ENCODE results near the gene PDE4D.

DNA sequence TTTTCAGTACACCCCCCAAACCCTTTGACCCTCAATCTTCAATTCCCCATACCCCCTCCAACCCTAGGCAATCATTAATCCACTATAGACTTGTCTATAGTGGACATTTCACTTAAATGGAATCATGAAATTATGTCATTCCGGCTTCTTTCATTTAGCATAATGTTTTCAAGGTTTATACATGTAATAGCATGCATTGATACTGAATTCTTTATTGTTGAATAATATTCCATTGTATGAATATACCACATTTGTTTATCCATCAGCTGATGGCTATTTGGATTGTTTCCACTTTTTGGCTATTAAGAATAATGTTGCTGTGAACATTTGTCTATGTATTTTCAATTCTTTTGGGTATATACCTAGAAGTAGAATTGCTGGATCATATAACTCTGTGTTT lies 238.8 kb downstream of the PDE4D start:
- TF ChIP-seq, protein P1, sequence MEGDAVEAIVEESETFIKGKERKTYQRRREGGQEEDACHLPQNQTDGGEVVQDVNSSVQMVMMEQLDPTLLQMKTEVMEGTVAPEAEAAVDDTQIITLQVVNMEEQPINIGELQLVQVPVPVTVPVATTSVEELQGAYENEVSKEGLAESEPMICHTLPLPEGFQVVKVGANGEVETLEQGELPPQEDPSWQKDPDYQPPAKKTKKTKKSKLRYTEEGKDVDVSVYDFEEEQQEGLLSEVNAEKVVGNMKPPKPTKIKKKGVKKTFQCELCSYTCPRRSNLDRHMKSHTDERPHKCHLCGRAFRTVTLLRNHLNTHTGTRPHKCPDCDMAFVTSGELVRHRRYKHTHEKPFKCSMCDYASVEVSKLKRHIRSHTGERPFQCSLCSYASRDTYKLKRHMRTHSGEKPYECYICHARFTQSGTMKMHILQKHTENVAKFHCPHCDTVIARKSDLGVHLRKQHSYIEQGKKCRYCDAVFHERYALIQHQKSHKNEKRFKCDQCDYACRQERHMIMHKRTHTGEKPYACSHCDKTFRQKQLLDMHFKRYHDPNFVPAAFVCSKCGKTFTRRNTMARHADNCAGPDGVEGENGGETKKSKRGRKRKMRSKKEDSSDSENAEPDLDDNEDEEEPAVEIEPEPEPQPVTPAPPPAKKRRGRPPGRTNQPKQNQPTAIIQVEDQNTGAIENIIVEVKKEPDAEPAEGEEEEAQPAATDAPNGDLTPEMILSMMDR (IDR thresholded peaks at IDR 0.05) = no peak
- TF ChIP-seq ZFX (IDR thresholded peaks at IDR 0.05; ENCODE audit: borderline replicate concordance) = no peak

All from 22Rv1 (cell line).